ENCODE results near the gene HNRNPA1L2. TPM values are rescaled to one million over a fixed set of nuclear protein-coding genes. Genes with fewer than 3 reads are reported as not detected.

The HNRNPA1L2 gene
- total and polyA plus RNA-seq, 8 donors: 4.4 to 32.2 (median 27.2) TPM

Other genes with a start within 250 kb of the HNRNPA1L2 start
- 10 to 100 TPM; 10.8 to 16.0 TPM for gene THSD1, start 236.3 kb upstream of the HNRNPA1L2 start, total RNA-seq
- gene THSD1, start 236.3 kb upstream of the HNRNPA1L2 start, polyA plus RNA-seq (ENCODE audit: insufficient read length in 6 of 6): 10 to 100 TPM; 38.6 to 57.2 (median 50.7) TPM
- gene VPS36, start 191.8 kb upstream of the HNRNPA1L2 start, total RNA-seq: 10 to 100 TPM; 41.5 to 45.0 TPM
- 10 to 100 TPM; 57.7 to 85.2 (median 70.9) TPM for gene VPS36, start 191.8 kb upstream of the HNRNPA1L2 start, polyA plus RNA-seq (ENCODE audit: insufficient read length in 6 of 6)
- 10 to 100 TPM in 1 of 2 donors, 1 to 10 TPM in 1; 8.6 to 25.0 TPM for gene CKAP2, start 187.0 kb upstream of the HNRNPA1L2 start, total RNA-seq
- gene CKAP2, start 187.0 kb upstream of the HNRNPA1L2 start, polyA plus RNA-seq (ENCODE audit: insufficient read length in 6 of 6): 100 to 1,000 TPM in 1 of 6 donors, 10 to 100 TPM in 5; 46.6 to 109 (median 58.3) TPM
- 10 to 100 TPM; 43.5 to 46.7 TPM for gene SUGT1, start 10.4 kb downstream of the HNRNPA1L2 start, total RNA-seq
- 10 to 100 TPM; 49.3 to 65.0 (median 52.1) TPM for gene SUGT1, start 10.4 kb downstream of the HNRNPA1L2 start, polyA plus RNA-seq (ENCODE audit: insufficient read length in 6 of 6)
- not detected for gene CNMD, start 97.4 kb downstream of the HNRNPA1L2 start, total RNA-seq
- gene CNMD, start 97.4 kb downstream of the HNRNPA1L2 start, polyA plus RNA-seq (ENCODE audit: insufficient read length in 6 of 6): 1 to 10 TPM; 5.1 to 9.6 (median 7.2) TPM
- not detected for gene PCDH8, start 206.2 kb downstream of the HNRNPA1L2 start, total RNA-seq
- under 1 TPM in 2 of 6 donors, not detected in 4; 0.11 to 0.14 TPM for gene PCDH8, start 206.2 kb downstream of the HNRNPA1L2 start, polyA plus RNA-seq (ENCODE audit: insufficient read length in 6 of 6)